ENCODE data around the gene CCNC. TPM values are rescaled to one million over a fixed set of nuclear protein-coding genes. Genes with fewer than 3 reads are reported as not detected.
"Not testable (repeated sequence)": the region's sequence is repeated elsewhere in the genome, so short reads cannot be mapped to it uniquely, and the experiment has no call there.

The CCNC gene
- total RNA-seq, 1 donor from 2014 or later = 45.3 TPM

GRCh38 chr6:99603421-99604165 lies 35.1 kb upstream of the CCNC start:
- DNase-seq (ENCODE audit: low spot score) = no peak

- DNase-seq (ENCODE audit: low spot score) = no peak
Observed at GRCh38 chr6:99602520-99603420, 34.3 kb upstream of the CCNC start.

GRCh38 chr6:99594696-99595095 lies 26.2 kb upstream of the CCNC start:
- not testable (repeated sequence) for DNase-seq (ENCODE audit: low spot score)

- DNase-seq (ENCODE audit: low spot score) = no peak
Observed at GRCh38 chr6:99592900-99593299, 24.4 kb upstream of the CCNC start.

GRCh38 chr6:99591673-99592364 lies 23.4 kb upstream of the CCNC start:
- DNase-seq (ENCODE audit: low spot score) = no peak

- DNase-seq (ENCODE audit: low spot score) = no peak
Observed at GRCh38 chr6:99590728-99591672, 22.5 kb upstream of the CCNC start.

- DNase-seq (ENCODE audit: low spot score) = no peak
Observed at GRCh38 chr6:99589907-99590493, 21.5 kb upstream of the CCNC start.

GRCh38 chr6:99589290-99589672 lies 20.8 kb upstream of the CCNC start:
- DNase-seq (ENCODE audit: low spot score) = no peak

- no peak for DNase-seq (ENCODE audit: low spot score)
Observed at GRCh38 chr6:99588618-99589289, 20.3 kb upstream of the CCNC start.

- DNase-seq (ENCODE audit: low spot score) = no peak
Observed at GRCh38 chr6:99587792-99588191, 19.3 kb upstream of the CCNC start.

- no peak for DNase-seq (ENCODE audit: low spot score)
Observed at GRCh38 chr6:99579781-99580180, 11.3 kb upstream of the CCNC start.

GRCh38 chr6:99575544-99576227 lies 7.2 kb upstream of the CCNC start:
- DNase-seq (ENCODE audit: low spot score) = no peak

- DNase-seq (ENCODE audit: low spot score) = no peak
Observed at GRCh38 chr6:99573980-99574617, 5.6 kb upstream of the CCNC start.

GRCh38 chr6:99563056-99563723 lies 5.3 kb downstream of the CCNC start:
- no peak for DNase-seq (ENCODE audit: low spot score)

- no peak for DNase-seq (ENCODE audit: low spot score)
Observed at GRCh38 chr6:99560668-99561067, 7.8 kb downstream of the CCNC start.

- DNase-seq (ENCODE audit: low spot score) = no peak
Observed at GRCh38 chr6:99559057-99559456, 9.4 kb downstream of the CCNC start.

GRCh38 chr6:99553888-99554287 lies 14.6 kb downstream of the CCNC start:
- no peak for DNase-seq (ENCODE audit: low spot score)
